Prostate gland (tissue), 2 donors: ENCODE measurements around the gene OGT.

Source experiments
- CTCF ChIP-seq, 4 experiments: fragments of 200-600 bp in 2 of 4; fragments of 450-650 bp in 2 of 4; sonication (generic) in 2 of 4; IDR thresholded peaks; 1 replicate in 3 of 4; 2 replicates in 1 of 4; pipeline ENCODE4 v1.5.1; 2016 to 2019; ENCODE audit warnings: antibody characterized with exemption in 4 of 4, mild to moderate bottlenecking in 2 of 4, moderate library complexity in 2 of 4
- POLR2A ChIP-seq: fragments of 450-650 bp; IDR thresholded peaks from one replicate; pipeline ENCODE4 v1.6.1; 2016; ENCODE audit warnings: antibody characterized with exemption, mild to moderate bottlenecking
- POLR2AphosphoS5 ChIP-seq: sonication (generic); formaldehyde crosslinking; IDR thresholded peaks from one replicate; pipeline ENCODE4 v1.6.1; 2017; ENCODE audit warnings: antibody characterized with exemption

GRCh38 chrX:71586929-71587328 is 54.0 kb downstream of the OGT start:
- no peak for TF ChIP-seq CTCF (IDR thresholded peaks at IDR 0.05)
- no peak for TF ChIP-seq POLR2A
- TF ChIP-seq POLR2AphosphoS5 = no peak
